ENCODE results near the gene TTLL6. TPM values are rescaled to one million over a fixed set of nuclear protein-coding genes. Genes with fewer than 3 reads are reported as not detected.

Gene TTLL6
- polyA plus RNA-seq, 1 donor from 2014 or later = not detected

DNA sequence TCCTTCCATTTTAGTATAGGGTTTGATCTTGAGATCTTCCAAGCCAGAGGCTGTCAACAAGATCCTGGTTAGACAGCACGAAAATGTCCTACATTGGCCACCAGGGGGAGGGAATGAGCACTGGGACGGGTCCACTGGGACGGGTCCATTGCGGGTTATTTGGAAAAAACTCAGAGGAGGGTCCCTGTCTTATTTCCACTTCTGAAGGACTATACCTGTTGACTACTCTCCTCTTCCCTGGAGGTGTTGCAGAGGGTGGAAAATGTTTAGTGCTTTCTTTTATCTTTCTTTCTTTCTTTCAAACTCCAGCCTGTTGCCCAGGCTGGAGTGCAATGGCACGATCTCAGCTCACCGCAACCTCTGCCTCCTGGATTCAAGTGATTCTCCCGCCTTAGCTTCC lies 2.5 kb downstream of the TTLL6 start:
- H3K36me3 ChIP-seq (ENCODE audit: insufficient read depth, low read length) = no peaks in the 10 kb centered on the region
- H3F3A ChIP-seq (ENCODE audit: insufficient read depth, low read length, poor library complexity, severe bottlenecking) = no peaks in the 10 kb centered on the region
- no peak overlapping the region for H3K27ac ChIP-seq (ENCODE audit: low read length)
- no peaks in the 10 kb centered on the region for H3K9me2 ChIP-seq (ENCODE audit: insufficient read depth, low read length)
- no peaks in the 10 kb centered on the region for H3K9me3 ChIP-seq (ENCODE audit: low read length)
- peaks cover 35% of the 10 kb centered on the region for H3K27me3 ChIP-seq (ENCODE audit: insufficient read depth, low read depth, low read length)
- no peak overlapping the region for H3K9ac ChIP-seq (ENCODE audit: low read length)
- no peaks in the 10 kb centered on the region for H4K20me1 ChIP-seq (ENCODE audit: insufficient read depth)
- no peaks in the 10 kb centered on the region for H3K79me2 ChIP-seq (replicated peaks; ENCODE audit: insufficient read depth, low read length)
- no peak overlapping the region for H3K4me3 ChIP-seq (ENCODE audit: low read length)
- H2AFZ ChIP-seq (ENCODE audit: low read depth, low read length) = no peak overlapping the region
- TF ChIP-seq, protein P1, sequence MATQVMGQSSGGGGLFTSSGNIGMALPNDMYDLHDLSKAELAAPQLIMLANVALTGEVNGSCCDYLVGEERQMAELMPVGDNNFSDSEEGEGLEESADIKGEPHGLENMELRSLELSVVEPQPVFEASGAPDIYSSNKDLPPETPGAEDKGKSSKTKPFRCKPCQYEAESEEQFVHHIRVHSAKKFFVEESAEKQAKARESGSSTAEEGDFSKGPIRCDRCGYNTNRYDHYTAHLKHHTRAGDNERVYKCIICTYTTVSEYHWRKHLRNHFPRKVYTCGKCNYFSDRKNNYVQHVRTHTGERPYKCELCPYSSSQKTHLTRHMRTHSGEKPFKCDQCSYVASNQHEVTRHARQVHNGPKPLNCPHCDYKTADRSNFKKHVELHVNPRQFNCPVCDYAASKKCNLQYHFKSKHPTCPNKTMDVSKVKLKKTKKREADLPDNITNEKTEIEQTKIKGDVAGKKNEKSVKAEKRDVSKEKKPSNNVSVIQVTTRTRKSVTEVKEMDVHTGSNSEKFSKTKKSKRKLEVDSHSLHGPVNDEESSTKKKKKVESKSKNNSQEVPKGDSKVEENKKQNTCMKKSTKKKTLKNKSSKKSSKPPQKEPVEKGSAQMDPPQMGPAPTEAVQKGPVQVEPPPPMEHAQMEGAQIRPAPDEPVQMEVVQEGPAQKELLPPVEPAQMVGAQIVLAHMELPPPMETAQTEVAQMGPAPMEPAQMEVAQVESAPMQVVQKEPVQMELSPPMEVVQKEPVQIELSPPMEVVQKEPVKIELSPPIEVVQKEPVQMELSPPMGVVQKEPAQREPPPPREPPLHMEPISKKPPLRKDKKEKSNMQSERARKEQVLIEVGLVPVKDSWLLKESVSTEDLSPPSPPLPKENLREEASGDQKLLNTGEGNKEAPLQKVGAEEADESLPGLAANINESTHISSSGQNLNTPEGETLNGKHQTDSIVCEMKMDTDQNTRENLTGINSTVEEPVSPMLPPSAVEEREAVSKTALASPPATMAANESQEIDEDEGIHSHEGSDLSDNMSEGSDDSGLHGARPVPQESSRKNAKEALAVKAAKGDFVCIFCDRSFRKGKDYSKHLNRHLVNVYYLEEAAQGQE (IDR thresholded peaks at IDR 0.05; ENCODE audit: borderline replicate concordance) = no peak
- TF ChIP-seq, protein P2, sequence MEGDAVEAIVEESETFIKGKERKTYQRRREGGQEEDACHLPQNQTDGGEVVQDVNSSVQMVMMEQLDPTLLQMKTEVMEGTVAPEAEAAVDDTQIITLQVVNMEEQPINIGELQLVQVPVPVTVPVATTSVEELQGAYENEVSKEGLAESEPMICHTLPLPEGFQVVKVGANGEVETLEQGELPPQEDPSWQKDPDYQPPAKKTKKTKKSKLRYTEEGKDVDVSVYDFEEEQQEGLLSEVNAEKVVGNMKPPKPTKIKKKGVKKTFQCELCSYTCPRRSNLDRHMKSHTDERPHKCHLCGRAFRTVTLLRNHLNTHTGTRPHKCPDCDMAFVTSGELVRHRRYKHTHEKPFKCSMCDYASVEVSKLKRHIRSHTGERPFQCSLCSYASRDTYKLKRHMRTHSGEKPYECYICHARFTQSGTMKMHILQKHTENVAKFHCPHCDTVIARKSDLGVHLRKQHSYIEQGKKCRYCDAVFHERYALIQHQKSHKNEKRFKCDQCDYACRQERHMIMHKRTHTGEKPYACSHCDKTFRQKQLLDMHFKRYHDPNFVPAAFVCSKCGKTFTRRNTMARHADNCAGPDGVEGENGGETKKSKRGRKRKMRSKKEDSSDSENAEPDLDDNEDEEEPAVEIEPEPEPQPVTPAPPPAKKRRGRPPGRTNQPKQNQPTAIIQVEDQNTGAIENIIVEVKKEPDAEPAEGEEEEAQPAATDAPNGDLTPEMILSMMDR (IDR thresholded peaks at IDR 0.05; ENCODE audit: poor library complexity, severe bottlenecking) = peak; percentile 21
- no peak overlapping the region for H3K4me2 ChIP-seq (ENCODE audit: low read length)

DNA sequence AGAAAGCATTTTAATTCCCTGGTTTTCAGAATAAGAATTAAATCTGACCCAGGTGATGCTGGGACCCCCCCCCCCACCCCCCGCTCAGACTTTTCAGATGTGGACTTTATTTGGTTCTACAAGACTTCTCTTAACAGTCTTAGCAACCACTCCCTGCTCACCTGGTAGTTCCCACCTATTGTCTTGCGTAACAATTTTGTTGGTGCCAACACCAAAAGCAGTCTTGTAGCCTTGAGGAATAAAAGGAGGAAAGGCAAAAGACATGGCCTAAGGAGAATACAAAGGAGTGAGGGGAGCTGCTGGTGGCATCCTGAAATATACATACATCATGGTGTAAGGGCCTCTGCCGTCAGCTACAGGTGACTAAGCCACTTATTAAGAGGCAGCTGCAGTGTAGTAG lies 5.0 kb downstream of the TTLL6 start:
- H3K9me2 ChIP-seq (ENCODE audit: insufficient read depth, low read length) = no peaks in the 10 kb centered on the region

More for the DNA sequence above, 5.0 kb downstream of the TTLL6 start:
- H3K27me3 ChIP-seq (ENCODE audit: insufficient read depth, low read depth, low read length) = peaks cover 27% of the 10 kb centered on the region
- no peak overlapping the region for H3K4me2 ChIP-seq (ENCODE audit: low read length)
- H3K9me3 ChIP-seq (ENCODE audit: low read length) = no peaks in the 10 kb centered on the region
- H3K79me2 ChIP-seq (replicated peaks; ENCODE audit: insufficient read depth, low read length) = no peaks in the 10 kb centered on the region
- no peak overlapping the region for H3K4me3 ChIP-seq (ENCODE audit: low read length)
- TF ChIP-seq SMC3 (conservative IDR thresholded peaks at IDR 0.05; ENCODE audit: poor library complexity) (no peak), TAF1 (IDR thresholded peaks at IDR 0.05; ENCODE audit: low read depth) (no peak), MXI1 (conservative IDR thresholded peaks at IDR 0.05; ENCODE audit: poor library complexity, severe bottlenecking) (no peak), POLR2AphosphoS5 (IDR thresholded peaks at IDR 0.05) (no peak), RAD21 (conservative IDR thresholded peaks at IDR 0.05) (no peak), EP300 (conservative IDR thresholded peaks at IDR 0.05; ENCODE audit: poor library complexity, severe bottlenecking) (no peak), EZH2 (IDR thresholded peaks at IDR 0.05; ENCODE audit: borderline replicate concordance, insufficient read depth, low read length, poor library complexity, severe bottlenecking) (no peak)
- TF ChIP-seq, protein P2 (IDR thresholded peaks at IDR 0.05; ENCODE audit: poor library complexity, severe bottlenecking) = no peak
- TF ChIP-seq, protein P1 (IDR thresholded peaks at IDR 0.05; ENCODE audit: borderline replicate concordance) = no peak
- no peaks in the 10 kb centered on the region for H3K36me3 ChIP-seq (ENCODE audit: insufficient read depth, low read length)
- H4K20me1 ChIP-seq (ENCODE audit: insufficient read depth) = no peaks in the 10 kb centered on the region
- no peaks in the 10 kb centered on the region for H3F3A ChIP-seq (ENCODE audit: insufficient read depth, low read length, poor library complexity, severe bottlenecking)
- no peak overlapping the region for H3K27ac ChIP-seq (ENCODE audit: low read length)
- no peak overlapping the region for H3K9ac ChIP-seq (ENCODE audit: low read length)
- H2AFZ ChIP-seq (ENCODE audit: low read depth, low read length) = no peak overlapping the region
